ENCODE measurements around the gene DPP4.

DPP4 gene

GRCh38 chr2:161994761-161995520 is 79.1 kb downstream of the DPP4 start:
- no peak overlapping the region for H3K4me3 ChIP-seq (ENCODE audit: low read depth, low read length)
- no peaks in the 10 kb centered on the region for H3K9me3 ChIP-seq (ENCODE audit: control insufficient read depth, insufficient read depth, low read depth, low read length)
- no peaks in the 10 kb centered on the region for H3K36me3 ChIP-seq (ENCODE audit: control insufficient read depth in 2 of 2, insufficient read depth in 1 of 2, low read length in 2 of 2)
- CTCF ChIA-PET, result no interaction called here
- POLR2A ChIA-PET, result no interaction called here
- no peak for TF ChIP-seq SETDB1 (IDR thresholded peaks at IDR 0.05; ENCODE audit: insufficient read length, low read length)
- TF ChIP-seq, protein P1, sequence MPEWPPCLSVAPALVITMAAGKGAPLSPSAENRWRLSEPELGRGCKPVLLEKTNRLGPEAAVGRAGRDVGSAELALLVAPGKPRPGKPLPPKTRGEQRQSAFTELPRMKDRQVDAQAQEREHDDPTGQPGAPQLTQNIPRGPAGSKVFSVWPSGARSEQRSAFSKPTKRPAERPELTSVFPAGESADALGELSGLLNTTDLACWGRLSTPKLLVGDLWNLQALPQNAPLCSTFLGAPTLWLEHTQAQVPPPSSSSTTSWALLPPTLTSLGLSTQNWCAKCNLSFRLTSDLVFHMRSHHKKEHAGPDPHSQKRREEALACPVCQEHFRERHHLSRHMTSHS (tag by site-specific recombination; IDR thresholded peaks at IDR 0.05), result no peak
- no peak overlapping the region for H3K27ac ChIP-seq (ENCODE audit: extremely low read depth, low read depth, low read length)
- H3K4me1 ChIP-seq (ENCODE audit: control insufficient read depth, insufficient read depth, low read length), result no peaks in the 10 kb centered on the region

GRCh38 chr2:161992531-161992930 is 81.5 kb downstream of the DPP4 start:
- Histone ChIP-seq H3K4me3 (ENCODE audit: low read depth, low read length) (no peak overlapping the region), H3K36me3 (ENCODE audit: control insufficient read depth in 2 of 2, insufficient read depth in 1 of 2, low read length in 2 of 2) (no peaks in the 10 kb centered on the region), H3K9me3 (ENCODE audit: control insufficient read depth, insufficient read depth, low read depth, low read length) (no peaks in the 10 kb centered on the region), H3K4me1 (ENCODE audit: control insufficient read depth, insufficient read depth, low read length) (no peaks in the 10 kb centered on the region), H3K27ac (ENCODE audit: extremely low read depth, low read depth, low read length) (no peak overlapping the region)
- POLR2A ChIA-PET, result no interaction called here
- TF ChIP-seq MZF1 (tag by site-specific recombination; IDR thresholded peaks at IDR 0.05; ENCODE audit: borderline replicate concordance), result no peak
- TF ChIP-seq ZNF677 (tag by site-specific recombination; IDR thresholded peaks at IDR 0.05), result no peak
- no peak for TF ChIP-seq ZBTB1 (tag by site-specific recombination; IDR thresholded peaks at IDR 0.05)
- TF ChIP-seq ZFP41 (tag by site-specific recombination; IDR thresholded peaks at IDR 0.05; ENCODE audit: borderline replicate concordance), result no peak
- no peak for TF ChIP-seq MYNN (tag by site-specific recombination; IDR thresholded peaks at IDR 0.05; ENCODE audit: borderline replicate concordance)
- no peak for TF ChIP-seq KLF7 (tag by site-specific recombination; IDR thresholded peaks at IDR 0.05; ENCODE audit: borderline replicate concordance)
- no peak for TF ChIP-seq ZNF248 (tag by site-specific recombination; IDR thresholded peaks at IDR 0.05)
- TF ChIP-seq OVOL3 (tag by site-specific recombination; IDR thresholded peaks at IDR 0.05), result no peak
- TF ChIP-seq, protein P2, sequence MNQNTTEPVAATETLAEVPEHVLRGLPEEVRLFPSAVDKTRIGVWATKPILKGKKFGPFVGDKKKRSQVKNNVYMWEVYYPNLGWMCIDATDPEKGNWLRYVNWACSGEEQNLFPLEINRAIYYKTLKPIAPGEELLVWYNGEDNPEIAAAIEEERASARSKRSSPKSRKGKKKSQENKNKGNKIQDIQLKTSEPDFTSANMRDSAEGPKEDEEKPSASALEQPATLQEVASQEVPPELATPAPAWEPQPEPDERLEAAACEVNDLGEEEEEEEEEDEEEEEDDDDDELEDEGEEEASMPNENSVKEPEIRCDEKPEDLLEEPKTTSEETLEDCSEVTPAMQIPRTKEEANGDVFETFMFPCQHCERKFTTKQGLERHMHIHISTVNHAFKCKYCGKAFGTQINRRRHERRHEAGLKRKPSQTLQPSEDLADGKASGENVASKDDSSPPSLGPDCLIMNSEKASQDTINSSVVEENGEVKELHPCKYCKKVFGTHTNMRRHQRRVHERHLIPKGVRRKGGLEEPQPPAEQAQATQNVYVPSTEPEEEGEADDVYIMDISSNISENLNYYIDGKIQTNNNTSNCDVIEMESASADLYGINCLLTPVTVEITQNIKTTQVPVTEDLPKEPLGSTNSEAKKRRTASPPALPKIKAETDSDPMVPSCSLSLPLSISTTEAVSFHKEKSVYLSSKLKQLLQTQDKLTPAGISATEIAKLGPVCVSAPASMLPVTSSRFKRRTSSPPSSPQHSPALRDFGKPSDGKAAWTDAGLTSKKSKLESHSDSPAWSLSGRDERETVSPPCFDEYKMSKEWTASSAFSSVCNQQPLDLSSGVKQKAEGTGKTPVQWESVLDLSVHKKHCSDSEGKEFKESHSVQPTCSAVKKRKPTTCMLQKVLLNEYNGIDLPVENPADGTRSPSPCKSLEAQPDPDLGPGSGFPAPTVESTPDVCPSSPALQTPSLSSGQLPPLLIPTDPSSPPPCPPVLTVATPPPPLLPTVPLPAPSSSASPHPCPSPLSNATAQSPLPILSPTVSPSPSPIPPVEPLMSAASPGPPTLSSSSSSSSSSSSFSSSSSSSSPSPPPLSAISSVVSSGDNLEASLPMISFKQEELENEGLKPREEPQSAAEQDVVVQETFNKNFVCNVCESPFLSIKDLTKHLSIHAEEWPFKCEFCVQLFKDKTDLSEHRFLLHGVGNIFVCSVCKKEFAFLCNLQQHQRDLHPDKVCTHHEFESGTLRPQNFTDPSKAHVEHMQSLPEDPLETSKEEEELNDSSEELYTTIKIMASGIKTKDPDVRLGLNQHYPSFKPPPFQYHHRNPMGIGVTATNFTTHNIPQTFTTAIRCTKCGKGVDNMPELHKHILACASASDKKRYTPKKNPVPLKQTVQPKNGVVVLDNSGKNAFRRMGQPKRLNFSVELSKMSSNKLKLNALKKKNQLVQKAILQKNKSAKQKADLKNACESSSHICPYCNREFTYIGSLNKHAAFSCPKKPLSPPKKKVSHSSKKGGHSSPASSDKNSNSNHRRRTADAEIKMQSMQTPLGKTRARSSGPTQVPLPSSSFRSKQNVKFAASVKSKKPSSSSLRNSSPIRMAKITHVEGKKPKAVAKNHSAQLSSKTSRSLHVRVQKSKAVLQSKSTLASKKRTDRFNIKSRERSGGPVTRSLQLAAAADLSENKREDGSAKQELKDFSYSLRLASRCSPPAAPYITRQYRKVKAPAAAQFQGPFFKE (tag by site-specific recombination; IDR thresholded peaks at IDR 0.05; ENCODE audit: borderline replicate concordance), result no peak
- TF ChIP-seq, protein P3, sequence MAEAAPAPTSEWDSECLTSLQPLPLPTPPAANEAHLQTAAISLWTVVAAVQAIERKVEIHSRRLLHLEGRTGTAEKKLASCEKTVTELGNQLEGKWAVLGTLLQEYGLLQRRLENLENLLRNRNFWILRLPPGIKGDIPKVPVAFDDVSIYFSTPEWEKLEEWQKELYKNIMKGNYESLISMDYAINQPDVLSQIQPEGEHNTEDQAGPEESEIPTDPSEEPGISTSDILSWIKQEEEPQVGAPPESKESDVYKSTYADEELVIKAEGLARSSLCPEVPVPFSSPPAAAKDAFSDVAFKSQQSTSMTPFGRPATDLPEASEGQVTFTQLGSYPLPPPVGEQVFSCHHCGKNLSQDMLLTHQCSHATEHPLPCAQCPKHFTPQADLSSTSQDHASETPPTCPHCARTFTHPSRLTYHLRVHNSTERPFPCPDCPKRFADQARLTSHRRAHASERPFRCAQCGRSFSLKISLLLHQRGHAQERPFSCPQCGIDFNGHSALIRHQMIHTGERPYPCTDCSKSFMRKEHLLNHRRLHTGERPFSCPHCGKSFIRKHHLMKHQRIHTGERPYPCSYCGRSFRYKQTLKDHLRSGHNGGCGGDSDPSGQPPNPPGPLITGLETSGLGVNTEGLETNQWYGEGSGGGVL (tag by site-specific recombination; IDR thresholded peaks at IDR 0.05), result no peak
- TF ChIP-seq, protein P4, sequence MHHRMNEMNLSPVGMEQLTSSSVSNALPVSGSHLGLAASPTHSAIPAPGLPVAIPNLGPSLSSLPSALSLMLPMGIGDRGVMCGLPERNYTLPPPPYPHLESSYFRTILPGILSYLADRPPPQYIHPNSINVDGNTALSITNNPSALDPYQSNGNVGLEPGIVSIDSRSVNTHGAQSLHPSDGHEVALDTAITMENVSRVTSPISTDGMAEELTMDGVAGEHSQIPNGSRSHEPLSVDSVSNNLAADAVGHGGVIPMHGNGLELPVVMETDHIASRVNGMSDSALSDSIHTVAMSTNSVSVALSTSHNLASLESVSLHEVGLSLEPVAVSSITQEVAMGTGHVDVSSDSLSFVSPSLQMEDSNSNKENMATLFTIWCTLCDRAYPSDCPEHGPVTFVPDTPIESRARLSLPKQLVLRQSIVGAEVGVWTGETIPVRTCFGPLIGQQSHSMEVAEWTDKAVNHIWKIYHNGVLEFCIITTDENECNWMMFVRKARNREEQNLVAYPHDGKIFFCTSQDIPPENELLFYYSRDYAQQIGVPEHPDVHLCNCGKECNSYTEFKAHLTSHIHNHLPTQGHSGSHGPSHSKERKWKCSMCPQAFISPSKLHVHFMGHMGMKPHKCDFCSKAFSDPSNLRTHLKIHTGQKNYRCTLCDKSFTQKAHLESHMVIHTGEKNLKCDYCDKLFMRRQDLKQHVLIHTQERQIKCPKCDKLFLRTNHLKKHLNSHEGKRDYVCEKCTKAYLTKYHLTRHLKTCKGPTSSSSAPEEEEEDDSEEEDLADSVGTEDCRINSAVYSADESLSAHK (tag by site-specific recombination; IDR thresholded peaks at IDR 0.05), result no peak
- CTCF ChIA-PET, result no interaction called here

All from HEK293 (cell line).